Activated T-helper 2 cell treated with anti-CD3 and anti-CD28 coated beads, Interferon-gamma antibody, Interleukin-2, Interleukin-4, amounts not matched to agents 10 μg/mL and 5 μg/mL and 100 μg/mL, durations not matched to agents 14 hours and 24 hours and 36 hours (primary cell): ENCODE measurements around the gene FADS6. TPM values are rescaled to one million over a fixed set of nuclear protein-coding genes. Genes with fewer than 3 reads are reported as not detected.
A peak's percentile ranks its signal among the peaks of the same experiment; 100 is the strongest.

Experiments
- DNase-seq: peaks from one replicate; pipeline ENCODE4 v3.0.0; 2021; ENCODE audit warnings: low spot score
- H3K27ac Mint-ChIP-seq: one replicate; pipeline ENCODE4 v1.8.0; 2021; ENCODE audit warnings: mixed read lengths
- H3K27me3 Mint-ChIP-seq: one replicate; pipeline ENCODE4 v1.8.0; 2021; ENCODE audit warnings: low read depth, mixed read lengths
- H3K36me3 Mint-ChIP-seq: one replicate; pipeline ENCODE4 v1.8.0; 2021; ENCODE audit warnings: low read depth, mixed read lengths
- H3K4me1 Mint-ChIP-seq: one replicate; pipeline ENCODE4 v1.8.0; 2021; ENCODE audit warnings: low read depth, mixed read lengths
- H3K4me3 Mint-ChIP-seq: one replicate; pipeline ENCODE4 v1.8.0; 2021; ENCODE audit warnings: low read depth, mild to moderate bottlenecking, moderate library complexity, mixed read lengths
- H3K9me3 Mint-ChIP-seq: one replicate; pipeline ENCODE4 v1.8.0; 2021; ENCODE audit warnings: mixed read lengths
- intact Hi-C: fragments of 100-400 bp; cut with micrococcal nuclease; formaldehyde crosslinking; loops from one replicate; pipeline ENCODE4 v1.15.1; 2023
- total RNA-seq: library from RNA; stranded (reverse); gene quantifications from 2 replicates; pipeline ENCODE4 v1.2.3, GENCODE V29; 2022

Gene FADS6
- total RNA-seq, 1 donor from 2014 or later, result not detected

- DNase-seq, result no peak
- H3K27me3 Mint-ChIP-seq, result peaks cover 42% of the 10 kb centered on the region
- no peaks in the 10 kb centered on the region for H3K4me1 Mint-ChIP-seq
- H3K9me3 Mint-ChIP-seq, result no peaks in the 10 kb centered on the region
- H3K27ac Mint-ChIP-seq, result no peak within 1 kb of the TSS
- no peak within 1 kb of the TSS for H3K4me3 Mint-ChIP-seq
- intact Hi-C loops, result no loop called here
- H3K36me3 Mint-ChIP-seq, result no peaks in the 10 kb centered on the region
Observed at GRCh38 chr17:74924250-74924948, 31.0 kb upstream of the FADS6 start, which contains the start of gene OTOP2. TSS of gene OTOP2 (plus strand) at chr17:74924273. CDS start at chr17:74924633, 360 bp downstream.

GRCh38 chr17:74923538-74924249 lies 30.3 kb upstream of the FADS6 start:
- peaks cover 44% of the 10 kb centered on the region for H3K27me3 Mint-ChIP-seq
- H3K4me1 Mint-ChIP-seq, result no peaks in the 10 kb centered on the region
- H3K4me3 Mint-ChIP-seq, result no peak overlapping the region
- no peaks in the 10 kb centered on the region for H3K36me3 Mint-ChIP-seq
- intact Hi-C loops, result loop anchor here (1.0 kb wide), 1 partner anchor 35 kb away; no protein-coding TSS in a partner anchor
- peak; percentile 64 for DNase-seq
- no peaks in the 10 kb centered on the region for H3K9me3 Mint-ChIP-seq
- no peak overlapping the region for H3K27ac Mint-ChIP-seq

GRCh38 chr17:74922694-74923537 lies 29.5 kb upstream of the FADS6 start, which contains the start of gene USH1G:
TSS of gene USH1G (minus strand) at chr17:74923255. CDS start at chr17:74923073, 182 bp downstream.
- Mint-ChIP-seq H3K4me1 (no peaks in the 10 kb centered on the region), H3K27ac (no peak within 1 kb of the TSS), H3K9me3 (no peaks in the 10 kb centered on the region), H3K36me3 (no peaks in the 10 kb centered on the region), H3K27me3 (peaks cover 44% of the 10 kb centered on the region), H3K4me3 (peak within 1 kb of the TSS; percentile 33)
- DNase-seq, result no peak
- intact Hi-C loops, result loop anchor here (1.0 kb wide), 1 partner anchor 35 kb away; no protein-coding TSS in a partner anchor

- no peak overlapping the region for H3K4me3 Mint-ChIP-seq
- intact Hi-C loops, result no loop called here
- H3K9me3 Mint-ChIP-seq, result no peaks in the 10 kb centered on the region
- no peak overlapping the region for H3K27ac Mint-ChIP-seq
- H3K36me3 Mint-ChIP-seq, result no peaks in the 10 kb centered on the region
- H3K4me1 Mint-ChIP-seq, result no peaks in the 10 kb centered on the region
- peaks cover 44% of the 10 kb centered on the region for H3K27me3 Mint-ChIP-seq
- no peak for DNase-seq
Observed at GRCh38 chr17:74922172-74922571, 28.7 kb upstream of the FADS6 start.

GRCh38 chr17:74921769-74922168 lies 28.3 kb upstream of the FADS6 start:
- Mint-ChIP-seq H3K36me3 (no peaks in the 10 kb centered on the region), H3K9me3 (no peaks in the 10 kb centered on the region), H3K4me3 (no peak overlapping the region), H3K27me3 (peaks cover 44% of the 10 kb centered on the region), H3K4me1 (no peaks in the 10 kb centered on the region), H3K27ac (no peak overlapping the region)
- intact Hi-C loops, result no loop called here
- DNase-seq, result no peak

GRCh38 chr17:74921026-74921681 lies 27.7 kb upstream of the FADS6 start:
- DNase-seq, result no peak
- H3K9me3 Mint-ChIP-seq, result no peaks in the 10 kb centered on the region
- no peaks in the 10 kb centered on the region for H3K36me3 Mint-ChIP-seq
- no peaks in the 10 kb centered on the region for H3K4me1 Mint-ChIP-seq
- no peak overlapping the region for H3K27ac Mint-ChIP-seq
- no peak overlapping the region for H3K4me3 Mint-ChIP-seq
- intact Hi-C loops, result no loop called here
- peaks cover 41% of the 10 kb centered on the region for H3K27me3 Mint-ChIP-seq

GRCh38 chr17:74920642-74921025 lies 27.2 kb upstream of the FADS6 start:
- no peak overlapping the region for H3K27ac Mint-ChIP-seq
- H3K9me3 Mint-ChIP-seq, result no peaks in the 10 kb centered on the region
- no peak for DNase-seq
- peaks cover 36% of the 10 kb centered on the region for H3K27me3 Mint-ChIP-seq
- no peaks in the 10 kb centered on the region for H3K4me1 Mint-ChIP-seq
- H3K4me3 Mint-ChIP-seq, result no peak overlapping the region
- intact Hi-C loops, result no loop called here
- no peaks in the 10 kb centered on the region for H3K36me3 Mint-ChIP-seq

GRCh38 chr17:74920306-74920620 lies 26.8 kb upstream of the FADS6 start:
- Mint-ChIP-seq H3K36me3 (no peaks in the 10 kb centered on the region), H3K27ac (no peak overlapping the region), H3K4me3 (no peak overlapping the region), H3K27me3 (peaks cover 32% of the 10 kb centered on the region), H3K9me3 (no peaks in the 10 kb centered on the region), H3K4me1 (no peaks in the 10 kb centered on the region)
- intact Hi-C loops, result no loop called here
- DNase-seq, result no peak

GRCh38 chr17:74919440-74920305 lies 26.2 kb upstream of the FADS6 start:
- Mint-ChIP-seq H3K4me3 (no peak overlapping the region), H3K36me3 (no peaks in the 10 kb centered on the region), H3K27ac (no peak overlapping the region), H3K27me3 (peaks cover 27% of the 10 kb centered on the region), H3K9me3 (no peaks in the 10 kb centered on the region), H3K4me1 (no peaks in the 10 kb centered on the region)
- intact Hi-C loops, result no loop called here
- no peak for DNase-seq

- Mint-ChIP-seq H3K27me3 (peaks cover 24% of the 10 kb centered on the region), H3K36me3 (no peaks in the 10 kb centered on the region), H3K27ac (no peak overlapping the region), H3K9me3 (no peaks in the 10 kb centered on the region), H3K4me3 (no peak overlapping the region), H3K4me1 (no peaks in the 10 kb centered on the region)
- intact Hi-C loops, result no loop called here
- DNase-seq, result no peak
Observed at GRCh38 chr17:74918906-74919305, 25.5 kb upstream of the FADS6 start.

- Mint-ChIP-seq H3K9me3 (no peaks in the 10 kb centered on the region), H3K36me3 (no peaks in the 10 kb centered on the region), H3K27ac (no peak overlapping the region), H3K4me3 (no peak overlapping the region), H3K4me1 (no peaks in the 10 kb centered on the region), H3K27me3 (peaks cover 18% of the 10 kb centered on the region)
- intact Hi-C loops, result no loop called here
- DNase-seq, result no peak
Observed at GRCh38 chr17:74917430-74917829, 24.0 kb upstream of the FADS6 start.

- no peaks in the 10 kb centered on the region for H3K9me3 Mint-ChIP-seq
Observed at GRCh38 chr17:74916851-74917199, 23.4 kb upstream of the FADS6 start.

More at GRCh38 chr17:74916851-74917199, 23.4 kb upstream of the FADS6 start:
- H3K4me1 Mint-ChIP-seq, result no peaks in the 10 kb centered on the region
- peaks cover 16% of the 10 kb centered on the region for H3K27me3 Mint-ChIP-seq
- DNase-seq, result no peak
- no peak overlapping the region for H3K4me3 Mint-ChIP-seq
- no peak overlapping the region for H3K27ac Mint-ChIP-seq
- no peaks in the 10 kb centered on the region for H3K36me3 Mint-ChIP-seq
- intact Hi-C loops, result no loop called here
